Body of pancreas (tissue), 4 donors: ENCODE results near the gene ERBB2.

Experiments used
- CTCF ChIP-seq, 7 experiments: fragments of 450-650 bp in 4 of 7; fragments of 200-600 bp in 3 of 7; sonication (generic) in 3 of 7; IDR thresholded peaks; one replicate each; pipeline ENCODE4 v1.5.1; 2016 to 2019; ENCODE audit warnings: antibody characterized with exemption in 7 of 7
- POLR2A ChIP-seq, 3 donors: fragments of 450-650 bp; IDR thresholded peaks; one replicate each; pipeline ENCODE4 v1.6.1; 2016; ENCODE audit warnings: antibody characterized with exemption in 3 of 3, mild to moderate bottlenecking in 2 of 3

GRCh38 chr17:39754958-39755553, 55.2 kb downstream of the ERBB2 start:
- no peak for TF ChIP-seq CTCF (IDR thresholded peaks at IDR 0.05)
- no peak for TF ChIP-seq POLR2A (IDR thresholded peaks at IDR 0.05)
